MM.1S (cell line): ENCODE measurements around the gene RGS6.

Experiments used
- DNase-seq: peaks from one replicate; pipeline ENCODE4 v3.0.0-alpha.2; 2015
- H2AFZ ChIP-seq: fragments of 300-600 bp; sonication (generic); 2 replicates; pipeline ENCODE4 v1.6.0; 2016; ENCODE audit warnings: antibody characterized with exemption, low read length
- H3F3A ChIP-seq: fragments of 300-600 bp; sonication (generic); 2 replicates; pipeline ENCODE4 v1.6.1; 2016; ENCODE audit warnings: mild to moderate bottlenecking, antibody characterized with exemption, low read length, moderate library complexity, mixed read lengths; ENCODE audit not compliant: insufficient read depth
- H3K27ac ChIP-seq: fragments of 300-600 bp; sonication (generic); 2 replicates; pipeline ENCODE4 v1.5.1; 2016; ENCODE audit warnings: mild to moderate bottlenecking, low read length
- H3K27me3 ChIP-seq: fragments of 300-600 bp; sonication (generic); replicated peaks from 2 replicates; pipeline ENCODE4 v1.6.0; 2016; ENCODE audit warnings: low read length; ENCODE audit not compliant: insufficient read depth
- H3K36me3 ChIP-seq: fragments of 300-600 bp; sonication (generic); replicated peaks from 2 replicates; pipeline ENCODE4 v1.6.1; 2016; ENCODE audit warnings: mild to moderate bottlenecking, low read length, mixed read lengths; ENCODE audit not compliant: insufficient read depth
- H3K4me1 ChIP-seq: fragments of 300-600 bp; sonication (generic); 2 replicates; pipeline ENCODE4 v1.6.1; 2016; ENCODE audit warnings: low read length, mixed read lengths
- H3K4me2 ChIP-seq: fragments of 300-600 bp; sonication (generic); 2 replicates; pipeline ENCODE4 v1.6.0; 2016; ENCODE audit warnings: low read depth, low read length
- H3K4me3 ChIP-seq: fragments of 300-600 bp; sonication (generic); 2 replicates; pipeline ENCODE4 v1.5.1; 2016; ENCODE audit warnings: low read length, mixed read lengths
- H3K79me2 ChIP-seq: fragments of 300-600 bp; sonication (generic); 2 replicates; pipeline ENCODE4 v1.6.1; 2016; ENCODE audit warnings: mixed run types, low read length, mixed read lengths
- H3K9ac ChIP-seq: fragments of 300-600 bp; sonication (generic); 2 replicates; pipeline ENCODE4 v1.6.1; 2016; ENCODE audit warnings: low read length, mixed read lengths
- H3K9me2 ChIP-seq: fragments of 300-600 bp; sonication (generic); replicated peaks from 2 replicates; pipeline ENCODE4 v1.6.1; 2016; ENCODE audit warnings: mild to moderate bottlenecking, low read length, mixed read lengths; ENCODE audit not compliant: insufficient read depth
- H3K9me3 ChIP-seq: fragments of 300-600 bp; sonication (generic); replicated peaks from 2 replicates; pipeline ENCODE4 v1.6.1; 2016; ENCODE audit warnings: mild to moderate bottlenecking, low read length, mixed read lengths; ENCODE audit not compliant: insufficient read depth
- H4K20me1 ChIP-seq: fragments of 300-600 bp; sonication (generic); 2 replicates; pipeline ENCODE4 v1.6.1; 2016; ENCODE audit warnings: mild to moderate bottlenecking, low read length, moderate library complexity, mixed read lengths; ENCODE audit not compliant: insufficient read depth
- CTCF ChIP-seq: fragments of 300-600 bp; sonication (generic); IDR thresholded peaks from 2 replicates; pipeline ENCODE4 v1.5.1; 2016; ENCODE audit warnings: antibody characterized with exemption, low read length, mixed read lengths
- EZH2 ChIP-seq: fragments of 300-600 bp; sonication (generic); optimal IDR thresholded peaks from 2 replicates; pipeline ENCODE3; 2017; ENCODE audit warnings: low read depth, mild to moderate bottlenecking, antibody characterized with exemption, low read length, mixed read lengths
- EZH2phosphoT487 ChIP-seq: fragments of 300-600 bp; sonication (generic); IDR thresholded peaks from 2 replicates; pipeline ENCODE4 v1.6.1; 2018; ENCODE audit warnings: antibody characterized with exemption, low read length

Gene RGS6

GRCh38 chr14:72598306-72598705 is 666.1 kb downstream of the RGS6 start:
- no peaks in the 10 kb centered on the region for H3K9me3 ChIP-seq
- H2AFZ ChIP-seq, result no peak overlapping the region
- H3K4me1 ChIP-seq, result no peaks in the 10 kb centered on the region
- H3K36me3 ChIP-seq, result no peaks in the 10 kb centered on the region
- no peaks in the 10 kb centered on the region for H3K9me2 ChIP-seq
- no peak for TF ChIP-seq EZH2phosphoT487
- TF ChIP-seq CTCF, result no peak
- TF ChIP-seq EZH2, result no peak
- H3K27me3 ChIP-seq, result no peaks in the 10 kb centered on the region
- H3K4me3 ChIP-seq, result no peak overlapping the region
- no peak overlapping the region for H3K27ac ChIP-seq
- no peak for DNase-seq
- no peaks in the 10 kb centered on the region for H3K79me2 ChIP-seq
- no peaks in the 10 kb centered on the region for H4K20me1 ChIP-seq
- H3F3A ChIP-seq, result no peaks in the 10 kb centered on the region
- H3K4me2 ChIP-seq, result no peak overlapping the region
- H3K9ac ChIP-seq, result no peak overlapping the region

DNA sequence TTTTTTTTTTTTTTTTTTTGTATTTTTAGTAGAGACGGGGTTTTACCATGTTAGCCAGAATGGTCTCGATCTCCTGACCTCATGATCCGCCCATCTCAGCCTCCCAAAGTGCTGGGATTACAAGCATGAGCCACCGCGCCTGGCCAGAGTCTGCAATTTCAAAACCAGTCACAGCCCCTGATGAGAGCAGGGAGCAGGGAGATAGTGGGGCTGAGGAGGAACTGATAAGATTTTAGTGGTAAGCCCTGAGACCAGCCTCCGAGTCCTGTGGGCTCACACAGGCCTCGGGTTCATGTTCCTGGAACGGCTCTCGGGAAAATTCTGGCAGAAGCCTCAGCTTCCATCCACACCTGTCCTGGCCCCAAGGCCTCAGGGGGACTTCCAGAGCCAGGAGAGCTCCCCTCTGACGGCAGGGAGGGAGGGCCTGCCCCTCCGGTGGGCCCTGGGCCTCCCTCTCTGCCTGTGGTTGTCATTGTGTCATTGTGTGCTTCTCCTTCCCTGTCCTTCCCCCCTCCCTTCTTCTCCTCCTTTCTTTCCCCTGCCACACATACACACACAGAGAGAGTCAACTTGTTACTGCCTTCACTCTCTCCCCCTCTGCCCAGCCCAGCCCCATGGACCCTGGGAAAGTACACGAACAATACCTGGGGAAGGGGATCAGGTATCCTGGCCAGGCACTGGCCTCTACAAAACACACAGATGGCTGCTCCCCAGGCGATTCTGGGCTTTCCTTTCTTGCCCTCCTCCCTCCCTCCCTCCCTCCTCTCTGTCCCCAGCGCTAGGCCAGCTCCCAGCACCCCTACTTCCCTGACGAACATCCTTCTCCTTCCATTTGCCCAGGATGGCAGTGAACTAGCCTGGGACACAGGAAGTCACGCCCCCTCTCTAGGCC is 667.6 kb downstream of the RGS6 start:
- no peaks in the 10 kb centered on the region for H3F3A ChIP-seq
- no peak overlapping the region for H3K4me2 ChIP-seq
- no peaks in the 10 kb centered on the region for H3K27me3 ChIP-seq
- DNase-seq, result no peak
- H3K79me2 ChIP-seq, result no peaks in the 10 kb centered on the region
- H3K4me3 ChIP-seq, result no peak overlapping the region
- H2AFZ ChIP-seq, result no peak overlapping the region
- H3K27ac ChIP-seq, result no peak overlapping the region
- no peaks in the 10 kb centered on the region for H4K20me1 ChIP-seq
- TF ChIP-seq EZH2, result no peak
- no peak for TF ChIP-seq EZH2phosphoT487
- no peak for TF ChIP-seq CTCF
- H3K9ac ChIP-seq, result no peak overlapping the region
- H3K36me3 ChIP-seq, result no peaks in the 10 kb centered on the region
- H3K4me1 ChIP-seq, result no peaks in the 10 kb centered on the region
- no peaks in the 10 kb centered on the region for H3K9me3 ChIP-seq
- no peaks in the 10 kb centered on the region for H3K9me2 ChIP-seq

DNA sequence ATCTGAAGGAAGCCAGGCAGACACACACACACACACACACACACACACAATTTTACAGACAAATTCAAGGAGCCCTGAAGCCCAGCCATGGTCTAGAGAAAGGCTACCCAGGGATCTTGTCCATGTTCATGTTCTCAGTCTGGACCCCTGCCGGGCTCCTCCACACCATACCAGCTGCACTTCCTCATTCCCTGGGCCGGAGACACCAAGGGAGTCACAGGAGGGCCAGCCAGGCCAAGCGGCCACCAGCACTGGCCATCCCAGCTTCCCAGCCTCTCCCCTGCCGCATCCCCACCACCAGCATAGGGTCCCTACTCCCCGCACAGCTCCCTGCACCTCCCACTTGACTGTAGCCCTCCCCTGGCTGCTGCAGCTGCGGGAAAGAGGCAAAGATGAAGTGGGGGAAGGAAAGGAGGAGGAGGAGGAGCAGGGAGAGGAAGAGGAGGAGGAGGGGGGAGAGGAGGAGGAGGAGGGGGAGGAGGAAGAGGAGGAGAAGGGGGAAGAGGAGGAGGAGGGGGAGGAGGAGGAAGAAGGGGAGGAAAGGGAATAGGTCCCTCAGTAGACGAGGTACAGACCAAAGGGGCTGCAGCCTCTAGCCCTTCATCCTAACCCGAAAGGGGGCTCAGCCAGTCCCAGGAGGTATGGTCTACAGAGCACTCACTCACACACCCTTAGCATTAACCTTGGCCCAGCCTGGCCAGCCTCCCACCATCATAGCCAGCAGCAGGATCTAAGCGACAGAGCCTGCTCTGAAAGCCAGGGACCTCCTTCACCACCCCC is 668.5 kb downstream of the RGS6 start:
- Histone ChIP-seq H2AFZ (no peak overlapping the region), H3K27me3 (no peaks in the 10 kb centered on the region), H3K79me2 (no peaks in the 10 kb centered on the region), H3K36me3 (no peaks in the 10 kb centered on the region), H3F3A (no peaks in the 10 kb centered on the region), H3K27ac (no peak overlapping the region), H4K20me1 (no peaks in the 10 kb centered on the region), H3K9ac (no peak overlapping the region), H3K4me3 (no peak overlapping the region), H3K9me2 (no peaks in the 10 kb centered on the region), H3K4me1 (no peaks in the 10 kb centered on the region), H3K9me3 (no peaks in the 10 kb centered on the region), H3K4me2 (no peak overlapping the region)
- DNase-seq, result no peak
- TF ChIP-seq CTCF (no peak), EZH2 (no peak), EZH2phosphoT487 (no peak)
